Measurements from ENCODE around the gene ARCN1.

ARCN1 gene

DNA sequence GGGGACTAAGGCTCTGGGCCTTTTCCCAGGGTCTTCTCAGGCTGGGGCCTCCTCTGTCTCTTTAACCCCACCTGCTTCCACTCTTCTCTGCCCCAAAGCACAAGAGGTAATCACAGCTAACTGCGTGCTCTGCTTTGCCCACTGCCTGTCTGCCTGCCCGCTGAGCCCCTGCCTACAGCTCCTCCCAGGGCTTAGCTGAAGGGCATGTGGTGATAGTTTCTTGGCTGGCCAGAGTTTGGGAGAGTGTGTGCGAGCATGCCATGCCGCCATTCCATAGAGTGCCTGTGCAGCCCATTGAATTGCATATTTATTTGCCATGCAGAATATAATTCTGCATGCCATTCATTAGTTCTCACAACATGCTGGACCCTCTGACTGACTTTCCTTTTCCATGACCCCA, 67.7 kb downstream of the ARCN1 start:
- DNase-seq (ENCODE audit: low spot score) = no peak

- DNase-seq (ENCODE audit: low spot score) = no peak
These were observed 68.3 kb downstream of the ARCN1 start for GRCh38 chr11:118640332-118641154.

GRCh38 chr11:118641397-118642019, 69.3 kb downstream of the ARCN1 start:
- DNase-seq (ENCODE audit: low spot score) = no peak

DNA sequence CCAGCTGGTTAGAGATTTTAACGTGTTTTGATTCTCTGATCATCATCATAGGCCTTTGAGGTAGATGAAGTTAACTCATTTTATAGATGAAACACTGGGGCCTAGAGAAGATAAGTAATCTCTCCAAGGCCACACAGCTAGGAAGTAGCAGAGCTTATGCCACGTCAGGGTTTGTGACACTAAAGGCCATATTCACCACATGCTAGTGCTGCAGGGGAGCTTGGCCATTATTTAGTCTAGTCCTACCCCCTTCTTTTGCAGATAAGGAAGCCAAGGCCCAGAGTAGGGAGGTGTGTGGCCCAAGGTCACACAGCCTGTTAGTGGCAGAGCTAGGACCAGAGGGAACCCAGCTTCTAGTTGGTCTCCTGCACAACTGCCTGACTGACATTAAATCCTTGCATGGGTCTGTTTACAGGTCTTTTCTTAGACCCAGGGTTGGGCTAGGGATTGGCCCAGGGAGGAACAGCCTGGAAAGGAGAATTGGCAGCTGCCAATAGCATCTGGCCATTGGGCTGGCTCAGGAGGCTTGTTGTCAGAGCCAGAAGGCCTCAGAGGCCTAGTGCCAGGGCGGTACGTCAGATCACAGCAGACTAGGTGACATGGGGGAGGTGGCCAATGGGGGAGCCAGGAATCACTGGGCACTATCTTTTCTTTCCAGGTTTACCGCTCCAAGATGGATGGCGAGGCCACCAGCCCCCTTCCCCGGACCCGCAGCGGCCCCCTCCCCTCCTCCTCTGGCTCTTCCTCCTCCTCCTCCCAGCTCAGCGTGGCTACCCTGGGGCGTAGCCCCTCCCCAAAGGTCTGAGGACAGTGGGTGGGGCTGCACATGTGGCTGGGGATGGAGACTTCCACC, 71.2 kb downstream of the ARCN1 start:
- no peak for DNase-seq (ENCODE audit: low spot score)

DNA sequence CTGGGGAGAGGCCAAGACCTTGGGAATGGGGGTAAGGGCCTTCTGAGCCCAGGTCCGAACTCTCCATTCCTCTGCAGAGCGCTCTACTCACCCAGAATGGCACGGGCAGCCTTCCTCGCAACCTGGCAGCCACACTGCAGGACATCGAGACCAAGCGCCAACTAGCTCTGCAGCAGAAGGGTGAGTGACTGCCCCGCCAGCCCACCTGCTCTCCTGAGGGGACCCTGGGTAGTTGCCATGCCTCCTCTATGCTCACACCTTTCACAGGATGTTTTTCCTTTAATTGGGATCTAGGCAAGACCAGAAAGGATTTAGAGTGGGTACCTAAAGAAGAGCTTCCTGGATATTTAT, 71.8 kb downstream of the ARCN1 start:
- no peak for DNase-seq (ENCODE audit: low spot score)

- no peak for DNase-seq (ENCODE audit: low spot score)
These were observed 72.3 kb downstream of the ARCN1 start for GRCh38 chr11:118644496-118644895.

GRCh38 chr11:118645066-118645715, 73.0 kb downstream of the ARCN1 start:
- no peak for DNase-seq (ENCODE audit: low spot score)

DNA sequence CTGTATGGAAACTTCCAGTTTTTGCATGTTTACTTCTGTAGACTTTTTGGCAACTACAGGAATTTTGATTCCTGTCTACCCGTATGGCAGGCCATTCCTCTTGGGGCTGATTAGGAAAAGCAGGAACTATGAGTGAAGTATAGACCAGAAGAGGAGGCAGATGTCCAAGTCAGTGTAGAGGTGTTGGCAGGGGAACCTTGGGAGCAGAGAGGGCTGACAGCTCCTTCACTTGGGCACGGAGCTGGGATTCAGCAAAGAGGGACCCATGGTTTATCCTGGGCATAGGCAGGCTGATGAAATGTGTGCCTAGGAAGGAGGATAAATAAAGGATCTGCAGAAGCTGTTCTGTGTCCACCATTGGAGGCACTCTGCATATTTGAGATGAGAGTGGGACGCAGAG, 74.2 kb downstream of the ARCN1 start:
- DNase-seq (ENCODE audit: low spot score) = no peak

GRCh38 chr11:118648291-118648690, 76.1 kb downstream of the ARCN1 start:
- DNase-seq (ENCODE audit: low spot score) = no peak

DNA sequence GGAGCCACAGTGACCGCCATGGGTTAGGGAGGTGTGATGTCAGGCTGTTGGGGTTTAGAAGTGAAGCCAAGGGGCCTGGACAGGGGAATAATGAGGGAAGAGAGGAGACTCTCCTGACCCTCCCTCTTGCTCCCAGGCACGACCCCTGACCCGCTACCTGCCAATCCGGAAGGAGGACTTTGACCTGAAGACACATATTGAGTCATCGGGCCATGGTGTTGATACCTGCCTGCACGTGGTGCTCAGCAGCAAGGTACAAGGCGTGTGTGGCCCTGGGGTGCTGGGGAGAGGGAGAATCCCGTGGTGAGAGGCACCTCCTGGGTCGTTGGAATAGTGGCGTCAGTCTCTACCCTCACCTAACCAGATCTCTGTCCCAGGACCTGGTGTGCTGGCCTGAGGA, 77.7 kb downstream of the ARCN1 start:
- no peak for DNase-seq (ENCODE audit: low spot score)

DNA sequence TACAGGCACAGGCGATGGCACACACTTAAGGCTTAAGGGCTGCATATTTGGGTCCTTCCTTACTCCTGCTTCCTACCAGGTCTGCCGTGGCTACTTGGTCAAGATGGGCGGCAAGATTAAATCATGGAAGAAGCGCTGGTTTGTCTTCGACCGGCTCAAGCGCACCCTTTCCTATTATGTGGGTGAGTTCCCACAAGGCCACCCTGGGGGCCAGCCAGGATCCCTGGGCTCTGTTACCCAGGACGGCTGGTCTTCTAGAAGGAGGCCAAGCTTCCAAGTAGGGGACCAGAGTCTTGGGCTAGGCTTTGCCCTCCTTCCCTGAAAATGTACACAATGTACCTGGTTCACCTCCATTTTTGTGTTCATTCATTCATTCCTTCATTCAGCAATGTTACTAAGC, 78.2 kb downstream of the ARCN1 start:
- DNase-seq (ENCODE audit: low spot score) = no peak

GRCh38 chr11:118651820-118652219, 79.6 kb downstream of the ARCN1 start:
- DNase-seq (ENCODE audit: low spot score) = no peak
